Amygdala (tissue), 56 donors: ENCODE data around the gene EPHB1.
"Not testable (repeated sequence)": the region's sequence is repeated elsewhere in the genome, so short reads cannot be mapped to it uniquely, and the experiment has no call there.

Experiments used
- DNase-seq, 56 donors: peaks; one replicate each; lab custom pipeline; 2025; lab: John Stamatoyannopoulos, UW

The EPHB1 gene

DNA sequence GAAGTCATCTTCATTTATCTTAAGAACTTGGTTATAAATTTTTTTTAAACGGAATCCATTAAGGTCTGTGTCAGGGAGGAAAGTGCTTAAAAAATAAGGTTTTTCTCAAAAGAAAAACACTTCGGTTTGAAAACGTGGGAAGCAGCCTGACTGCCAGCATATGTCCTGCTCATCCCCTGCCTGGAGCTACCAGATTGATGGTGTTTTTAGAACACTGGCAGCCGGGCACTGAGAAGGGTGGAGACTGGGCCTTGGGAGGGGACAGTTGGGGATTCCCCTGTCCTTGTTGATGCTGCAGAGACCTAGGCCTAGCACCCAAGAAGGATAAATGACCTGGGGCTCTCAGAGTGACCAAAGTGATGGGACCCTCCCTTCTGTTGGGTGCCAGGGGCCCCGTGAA, 296.9 kb downstream of the EPHB1 start:
- peak in 1 of 56 donors; percentile 11 for DNase-seq

DNA sequence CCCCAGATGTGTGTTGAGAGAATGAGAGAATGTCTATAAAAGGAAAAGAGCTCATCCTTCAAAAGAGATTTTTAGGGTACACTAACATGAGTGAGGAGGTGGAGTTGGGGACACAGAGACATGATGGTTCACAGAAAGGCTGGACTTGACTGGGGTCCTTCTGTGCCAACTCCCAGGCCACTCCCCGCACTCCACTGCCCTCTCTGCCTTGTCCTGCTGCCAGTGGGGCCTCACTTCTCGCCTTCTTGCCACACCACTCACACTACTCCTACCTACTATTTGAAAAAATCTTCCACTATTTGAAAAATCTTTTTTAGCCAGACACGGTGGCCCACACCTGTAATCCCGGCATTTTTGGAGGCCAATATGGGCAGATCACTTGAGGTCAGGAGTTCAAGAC, 298.1 kb downstream of the EPHB1 start:
- no peak for DNase-seq

DNA sequence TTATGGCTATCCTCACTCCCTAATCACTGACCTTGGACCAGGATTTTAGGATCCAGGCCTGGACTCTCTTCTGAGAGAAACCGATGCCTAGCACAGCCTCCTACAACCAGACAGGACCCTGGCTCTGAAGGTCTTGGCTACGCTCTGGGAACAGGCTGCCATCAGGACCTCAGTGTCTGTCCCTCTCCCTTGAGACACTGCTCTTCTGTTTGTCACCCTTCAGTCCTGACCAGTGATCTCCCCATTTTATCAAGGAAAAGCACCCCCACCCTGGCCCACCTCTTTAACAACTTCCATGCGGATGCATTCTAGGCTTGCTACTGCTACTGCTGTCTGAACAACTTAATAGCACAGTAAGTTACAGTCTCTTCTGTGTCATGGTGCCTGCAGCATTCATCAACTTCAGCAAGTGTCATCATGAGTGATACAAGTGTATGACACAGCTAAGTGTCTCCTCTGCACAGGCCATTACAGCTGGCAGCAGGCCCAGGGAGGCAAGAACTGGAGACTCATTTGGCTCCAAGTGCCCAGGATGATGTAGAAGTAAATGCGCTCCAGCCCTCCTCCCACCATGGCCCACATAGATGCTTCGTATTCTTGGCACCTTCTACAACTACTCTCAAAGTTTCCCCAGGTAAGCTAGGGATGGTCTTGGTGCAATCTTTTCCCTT, 302.4 kb downstream of the EPHB1 start:
- no peak for DNase-seq

DNA sequence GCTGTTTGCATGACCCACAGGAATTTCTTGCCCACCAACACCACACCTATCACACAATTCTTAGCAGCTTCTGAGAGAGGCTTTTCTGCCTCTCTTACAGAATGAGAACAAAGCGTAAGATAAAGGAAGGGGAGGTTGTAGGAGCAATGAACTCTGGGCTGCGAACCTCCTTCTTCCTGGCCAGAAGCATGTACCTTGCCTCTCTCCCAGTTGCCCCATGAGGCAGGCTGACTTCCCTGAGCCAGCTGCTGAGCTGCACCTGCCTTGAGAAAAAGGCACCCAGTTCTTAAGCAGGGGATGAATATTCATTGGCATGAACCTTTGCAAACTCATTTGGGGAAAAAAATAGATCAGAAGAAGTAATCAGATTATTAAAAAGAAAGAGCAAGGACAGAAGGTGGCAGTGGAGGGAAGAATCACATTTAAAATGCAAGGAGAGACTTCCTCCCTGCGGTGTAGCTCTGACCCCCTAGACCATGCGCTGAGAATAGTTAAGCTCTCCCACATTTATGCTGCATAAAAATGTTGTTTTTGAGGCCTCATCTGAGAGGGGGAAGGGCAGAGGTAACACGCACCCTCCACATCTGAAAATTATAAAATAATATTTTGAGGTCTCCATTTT, 304.8 kb downstream of the EPHB1 start:
- DNase-seq, result no peak

DNA sequence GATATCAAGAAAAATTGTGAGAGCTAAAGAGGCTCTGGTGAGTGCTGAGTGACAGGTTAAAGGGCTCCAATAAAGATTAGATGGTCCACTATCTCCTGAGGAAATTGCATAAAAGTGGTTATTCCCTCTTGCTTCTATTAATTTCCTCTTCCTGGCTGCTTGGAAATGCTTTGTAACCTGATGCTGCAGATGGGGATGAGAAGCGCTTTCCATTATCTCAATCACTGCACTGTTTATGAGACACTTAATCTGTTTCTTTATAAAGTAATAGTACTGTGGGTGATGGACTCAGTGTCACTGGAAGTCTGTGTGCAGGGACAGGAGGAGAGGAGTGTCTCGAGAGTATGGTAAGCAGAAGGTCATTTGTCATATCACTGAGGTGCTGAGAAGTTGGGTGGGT, 305.3 kb downstream of the EPHB1 start:
- DNase-seq, result no peak

DNA sequence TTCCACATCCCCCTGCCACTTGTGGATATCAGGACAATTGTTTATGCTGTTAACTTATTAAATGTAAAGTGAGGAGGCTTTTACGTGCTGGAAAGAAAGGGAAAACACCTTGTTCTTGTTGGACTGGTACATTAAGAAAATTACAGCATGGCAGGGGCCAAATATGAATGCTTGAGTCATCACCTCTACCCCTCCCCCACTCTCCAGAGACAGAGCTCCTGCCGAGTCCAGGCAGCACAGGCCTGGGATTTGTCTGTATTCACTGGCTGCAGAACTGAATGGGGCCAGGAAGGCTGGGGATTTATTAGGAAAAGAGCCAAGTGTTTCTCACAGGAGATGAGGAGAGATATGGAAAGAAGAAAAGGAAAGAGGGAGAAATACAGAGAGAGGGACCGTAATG, 308.9 kb downstream of the EPHB1 start:
- DNase-seq, result no peak

DNA sequence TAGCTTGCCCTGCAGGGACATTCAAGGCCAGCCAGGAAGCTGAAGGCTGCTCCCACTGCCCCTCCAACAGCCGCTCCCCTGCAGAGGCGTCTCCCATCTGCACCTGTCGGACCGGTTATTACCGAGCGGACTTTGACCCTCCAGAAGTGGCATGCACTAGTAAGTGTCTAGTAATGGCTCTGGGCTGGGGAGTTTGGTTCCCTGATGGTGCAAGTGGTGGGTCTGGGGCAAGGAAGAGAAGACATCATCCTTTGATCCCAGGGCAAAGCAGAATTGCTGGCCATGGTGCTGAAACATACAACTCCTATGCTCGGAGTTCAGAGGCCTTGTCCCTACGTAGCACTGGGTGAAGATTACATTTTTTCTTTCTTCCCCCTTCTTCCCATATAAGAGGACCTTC, 311.4 kb downstream of the EPHB1 start:
- DNase-seq, result no peak

DNA sequence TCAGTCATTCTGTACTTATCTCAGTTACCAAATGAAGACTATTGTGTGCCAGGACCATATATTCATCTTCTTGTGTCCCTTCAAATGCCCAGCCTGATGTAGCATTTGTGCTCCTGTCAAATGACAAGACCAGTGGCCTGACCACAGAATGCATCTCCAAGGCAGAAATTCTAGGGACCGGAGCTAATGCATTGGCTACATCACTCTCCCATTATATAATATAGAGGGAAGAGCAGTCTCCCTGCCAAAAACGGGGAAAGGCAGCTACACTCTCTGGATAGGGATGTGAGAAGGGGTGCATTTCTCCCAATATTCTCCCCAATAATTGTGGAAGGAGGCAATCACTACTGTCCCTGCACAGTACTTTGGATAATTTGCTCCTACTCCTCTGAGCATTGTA, 312.0 kb downstream of the EPHB1 start:
- DNase-seq, result no peak

DNA sequence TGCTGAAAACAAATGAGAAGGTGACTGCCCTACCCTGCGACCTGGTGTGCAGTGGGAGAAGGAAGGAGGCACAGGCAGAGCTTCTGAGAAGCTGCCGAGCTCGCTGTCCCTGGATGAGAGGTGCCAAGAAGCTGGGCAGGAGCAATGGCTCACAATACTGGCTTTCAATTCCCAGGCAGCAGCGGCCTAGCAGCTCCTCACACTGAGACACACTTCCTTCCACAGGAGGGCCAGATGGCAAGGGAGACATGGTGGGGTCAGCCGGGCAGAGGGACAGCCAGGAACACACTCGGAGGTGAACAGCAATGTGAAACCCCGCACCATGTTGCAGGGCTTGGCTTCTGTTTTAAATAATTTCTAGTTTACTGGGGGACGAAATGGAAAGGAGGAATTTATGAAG, 314.6 kb downstream of the EPHB1 start:
- DNase-seq, result peak in 13 of 56 donors; percentile 1 to 25 (median 6)

DNA sequence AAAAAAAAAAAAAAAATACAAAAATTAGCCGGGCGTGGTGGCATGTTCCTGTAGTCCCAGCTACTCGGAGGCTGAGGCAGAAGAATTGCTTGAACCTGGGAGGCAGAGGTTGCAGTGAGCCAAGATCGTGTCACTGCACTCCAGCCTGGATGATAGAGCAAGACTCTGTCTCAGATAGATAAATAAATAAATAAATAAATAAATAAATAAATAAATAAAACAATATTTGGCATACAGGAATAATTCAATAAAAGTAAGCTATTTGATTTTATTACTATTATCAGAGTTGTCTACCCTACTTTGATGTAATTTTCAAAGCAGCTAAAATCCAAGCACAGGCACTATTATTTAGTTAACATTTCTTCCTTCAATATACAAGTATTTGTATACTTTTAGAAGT, 319.5 kb downstream of the EPHB1 start:
- not testable (repeated sequence) for DNase-seq

DNA sequence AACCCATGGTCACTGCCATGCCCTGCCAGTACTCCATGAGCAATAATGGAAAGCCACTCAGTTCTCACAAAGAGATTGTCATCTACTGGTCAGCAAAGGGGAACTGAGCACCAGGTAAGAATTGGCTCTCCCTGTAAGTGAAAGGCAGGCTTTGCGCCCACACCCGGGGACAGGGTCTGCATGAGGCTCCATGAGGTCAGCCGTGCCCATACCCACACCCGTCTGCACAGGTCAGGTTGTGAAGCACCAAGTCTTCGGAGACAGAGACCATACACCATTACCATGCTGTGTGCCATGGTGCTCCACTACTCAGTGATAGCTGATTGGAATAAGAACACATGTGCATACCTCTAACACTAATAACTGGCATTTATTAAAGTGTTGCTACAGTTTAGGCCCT, 322.9 kb downstream of the EPHB1 start:
- no peak for DNase-seq

DNA sequence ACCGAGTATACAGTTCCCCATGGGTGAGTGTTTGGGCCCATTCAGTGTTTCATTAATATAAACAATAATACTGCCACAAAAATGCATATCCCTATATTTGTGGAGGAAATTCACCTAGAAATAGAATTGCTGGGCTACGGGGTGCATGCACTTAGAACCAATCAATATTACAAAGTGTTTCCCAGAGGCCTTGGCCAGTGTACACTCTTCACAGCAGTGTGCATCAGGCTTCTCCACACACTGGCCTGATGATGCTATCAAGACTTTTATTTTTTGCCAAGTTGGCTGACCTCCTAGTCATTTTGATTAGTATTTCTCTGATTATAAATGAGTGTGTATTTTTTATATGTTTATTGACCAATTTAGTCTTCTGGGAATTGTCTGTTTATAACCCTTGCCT, 323.7 kb downstream of the EPHB1 start:
- DNase-seq, result no peak

DNA sequence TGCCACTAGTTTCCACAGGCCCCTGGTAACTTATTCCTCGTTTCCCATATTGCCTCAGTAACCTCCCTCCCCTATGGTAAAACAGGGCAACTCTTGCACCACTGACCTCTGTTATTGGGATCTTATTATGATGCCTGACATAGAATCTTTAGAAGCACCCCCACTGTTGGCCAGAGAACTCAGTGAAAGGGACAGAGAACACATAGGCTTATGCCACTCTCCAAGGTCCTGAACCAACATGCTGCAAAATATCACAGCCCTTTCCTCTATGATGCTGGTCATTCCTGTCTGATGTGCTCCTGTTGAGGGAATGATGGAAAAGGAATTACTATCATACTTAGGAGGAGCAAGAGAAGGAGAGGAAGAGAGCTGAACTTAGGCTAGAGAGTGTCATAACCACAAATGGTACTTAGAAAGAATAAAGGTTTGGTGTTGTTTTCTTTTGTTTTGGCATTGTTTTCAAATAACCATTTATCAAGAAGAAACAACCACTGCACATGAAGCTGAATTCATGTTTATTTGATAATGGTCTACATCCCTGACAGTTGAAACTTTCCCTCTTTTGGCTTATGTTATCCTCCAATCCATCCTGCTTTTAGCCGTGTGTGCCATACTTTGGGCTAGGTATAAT, 330.2 kb downstream of the EPHB1 start:
- no peak for DNase-seq

DNA sequence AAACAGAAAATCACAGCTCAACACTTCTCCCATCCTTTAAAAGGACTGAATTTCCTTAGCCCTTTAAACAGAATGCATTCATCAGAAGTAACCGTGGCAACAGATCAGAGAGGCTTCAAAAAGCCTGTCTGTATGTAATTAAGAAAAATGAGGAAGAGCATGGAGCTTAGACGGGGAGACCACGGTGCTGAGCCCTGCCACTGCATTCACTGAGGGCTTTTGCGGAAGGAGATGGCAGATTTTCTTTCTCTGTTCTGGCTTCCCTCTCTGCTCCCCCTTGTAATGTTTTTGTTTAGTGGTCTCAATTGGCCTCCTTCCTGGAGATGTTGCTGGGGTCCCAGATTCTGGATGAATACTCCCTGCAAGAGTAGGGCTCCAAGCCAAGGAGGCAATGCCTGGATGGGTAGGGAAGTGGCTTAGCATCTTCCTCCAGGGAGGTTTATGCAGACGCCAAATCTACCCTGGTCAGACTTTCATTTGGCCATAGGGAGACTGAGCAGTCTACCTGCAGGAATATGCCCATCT, 332.9 kb downstream of the EPHB1 start:
- no peak for DNase-seq

DNA sequence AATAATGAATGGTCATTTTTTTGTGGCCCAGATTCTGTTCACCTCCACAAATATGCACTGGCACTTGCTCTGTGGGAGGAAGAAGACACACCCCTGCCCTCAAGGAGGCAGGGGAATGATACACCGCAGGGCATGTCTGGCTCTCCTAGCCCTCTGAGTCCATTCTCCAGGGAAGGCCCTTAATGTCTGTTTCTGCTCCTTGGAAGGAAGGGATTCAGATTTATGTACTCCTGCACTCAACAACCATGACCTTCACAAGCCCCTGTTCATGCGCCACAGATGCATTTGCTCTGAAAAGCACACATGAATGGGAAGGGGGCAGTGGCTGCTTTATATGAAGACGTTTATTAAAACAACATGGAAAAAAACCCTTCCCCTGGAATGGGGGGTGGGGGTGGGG, 333.8 kb downstream of the EPHB1 start:
- DNase-seq, result no peak

DNA sequence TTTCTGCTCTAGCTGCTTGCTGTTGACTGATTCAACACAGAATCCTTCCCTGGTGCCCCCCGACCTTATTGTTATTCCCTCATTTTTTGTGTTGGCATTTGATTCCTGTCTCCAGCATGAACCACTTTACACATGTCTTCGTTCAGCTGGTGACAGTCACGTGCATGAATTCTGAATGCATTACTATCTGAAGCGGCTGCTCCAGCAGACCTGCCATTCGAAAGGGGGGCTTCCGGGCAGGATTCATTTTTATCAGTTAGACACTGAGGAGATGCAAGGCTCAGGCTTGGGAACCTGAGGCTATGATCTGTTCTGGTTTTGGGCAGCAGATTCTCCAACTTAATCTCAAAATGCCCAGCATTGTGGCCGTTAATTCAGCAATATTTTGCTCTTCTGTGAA, 336.2 kb downstream of the EPHB1 start:
- no peak for DNase-seq

DNA sequence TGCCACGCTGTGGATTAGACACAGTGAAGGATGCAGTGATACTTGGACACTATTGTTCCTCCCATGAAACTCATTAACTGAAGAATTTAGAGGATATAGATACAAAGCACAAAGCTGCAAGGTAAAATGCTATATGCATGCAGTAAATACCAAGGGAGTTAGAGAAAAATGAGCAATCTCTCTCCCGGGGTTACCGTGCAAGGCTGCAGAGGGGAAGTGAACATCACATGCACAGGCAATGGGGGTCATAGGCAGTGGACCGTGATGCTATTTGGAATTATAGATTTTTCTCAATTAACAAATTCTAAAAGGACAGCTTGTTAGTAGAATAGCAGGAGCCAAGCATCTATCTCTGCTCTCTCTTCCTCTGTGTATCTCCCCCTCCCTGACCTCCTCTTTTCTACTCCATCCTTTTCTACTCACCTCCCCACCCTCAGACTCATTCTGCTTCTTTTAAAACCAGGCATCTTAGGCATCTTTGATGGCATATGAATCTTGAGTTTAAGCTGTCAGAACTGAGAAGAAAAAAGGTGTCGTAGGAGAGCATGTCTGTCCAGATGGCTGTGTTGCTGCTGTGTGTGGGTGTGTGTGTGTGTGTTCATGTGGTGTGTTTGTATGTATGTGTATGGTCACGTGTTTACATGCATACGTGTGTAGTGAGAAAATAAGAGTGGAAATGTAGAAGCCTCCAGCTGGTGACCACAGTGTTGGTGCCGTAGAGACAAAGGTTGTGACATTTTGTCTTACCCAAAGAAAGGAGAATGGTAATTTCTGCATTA, 339.0 kb downstream of the EPHB1 start:
- DNase-seq, result peak in 1 of 56 donors; percentile 6

DNA sequence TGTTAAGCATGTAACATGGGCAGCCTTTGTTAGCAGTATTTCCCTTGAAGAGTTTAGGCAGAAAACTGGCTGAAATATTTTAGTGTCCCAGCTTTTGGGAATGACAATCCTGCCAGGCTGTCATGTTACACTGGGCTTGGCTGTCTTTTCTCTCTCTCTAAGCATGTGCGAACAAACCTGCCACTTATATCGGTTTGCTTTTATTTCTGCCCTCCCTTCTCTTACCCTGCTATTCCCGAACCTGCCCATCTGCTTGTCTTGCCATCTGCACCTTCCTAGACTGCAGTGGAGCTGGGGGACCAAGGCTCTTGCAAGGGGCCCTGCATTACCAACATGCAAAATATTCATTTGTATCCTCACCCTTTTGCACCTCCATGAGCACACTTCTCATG, 339.6 kb downstream of the EPHB1 start:
- no peak for DNase-seq

DNA sequence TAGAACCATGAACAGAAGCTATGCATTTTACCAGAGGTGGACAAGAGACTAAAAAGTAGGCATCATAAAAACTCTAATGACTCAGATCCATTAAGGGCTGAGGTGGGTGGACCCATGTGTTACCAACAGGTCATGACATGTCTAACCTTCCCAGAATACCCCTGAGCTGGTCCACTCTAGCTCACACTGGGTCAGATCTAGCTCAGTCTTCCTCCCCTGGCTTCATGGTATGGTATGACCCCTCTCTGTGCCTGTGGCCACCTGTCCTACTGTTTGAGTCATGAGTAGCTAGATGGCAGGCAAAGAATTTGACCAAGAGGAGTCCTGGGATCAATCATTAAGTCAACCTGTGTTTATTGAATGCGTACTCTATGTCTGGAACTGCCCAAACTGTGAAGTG, 340.4 kb downstream of the EPHB1 start:
- no peak for DNase-seq

DNA sequence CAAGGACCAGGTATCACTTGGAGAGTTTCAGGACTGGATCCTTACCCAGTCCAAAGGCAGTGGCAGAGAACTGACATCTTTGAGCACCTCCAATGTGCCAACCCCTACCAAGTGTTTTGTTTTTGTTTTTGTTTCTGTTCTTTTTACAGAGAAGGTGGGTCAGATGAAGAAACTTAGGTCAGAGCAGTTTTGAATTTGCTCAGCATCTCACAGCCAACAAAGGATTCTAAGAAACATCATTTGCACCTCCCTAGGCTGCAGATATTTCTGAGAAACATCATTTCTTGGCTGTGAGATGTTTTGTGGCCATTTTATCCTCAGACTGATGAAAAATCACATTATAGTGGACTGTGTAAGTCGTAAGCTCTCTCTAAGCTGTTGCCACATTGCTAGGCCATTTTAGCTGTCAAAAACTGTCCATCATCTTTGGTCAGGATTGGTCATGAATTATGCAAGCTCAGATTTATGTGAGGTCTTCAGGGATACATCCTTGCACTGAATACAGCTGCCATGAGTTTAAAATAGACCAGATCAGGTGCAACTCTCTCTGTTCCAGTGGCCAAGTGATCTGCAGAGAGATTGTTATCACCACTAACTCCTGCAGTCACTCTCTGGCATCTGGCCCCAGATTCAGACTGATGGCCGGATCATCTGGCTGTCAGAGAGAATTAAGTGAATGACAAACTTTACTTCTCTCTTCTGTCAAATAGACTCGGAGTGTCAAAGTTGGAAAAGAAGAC, 341.5 kb downstream of the EPHB1 start:
- no peak for DNase-seq

DNA sequence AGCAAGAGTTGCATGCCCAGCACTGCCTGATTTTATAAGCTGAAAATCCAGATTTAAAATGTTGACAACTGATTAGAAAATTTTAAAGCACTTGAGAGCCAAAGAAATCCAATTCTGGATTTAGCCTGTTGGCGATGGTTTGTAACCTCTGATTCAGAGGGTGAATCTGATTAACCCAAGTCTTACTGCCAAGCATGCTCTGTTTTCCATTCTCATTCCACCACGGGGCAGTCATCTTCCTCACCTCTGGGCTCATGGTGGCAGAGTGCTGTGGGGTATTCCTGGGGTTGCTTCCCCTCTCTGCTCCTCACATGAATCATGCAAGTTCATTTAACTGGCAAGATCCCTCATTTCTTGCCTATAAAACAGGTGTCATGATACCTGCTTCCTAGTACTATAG, 342.2 kb downstream of the EPHB1 start:
- DNase-seq, result no peak
